Aorta (tissue), 5 donors: ENCODE results near the gene PASD1. TPM values are rescaled to one million over a fixed set of nuclear protein-coding genes. Genes with fewer than 3 reads are reported as not detected.
A peak's percentile ranks its signal among the peaks of the same experiment; 100 is the strongest.

Experiments
- ATAC-seq: fragments of 200-7000 bp; cut with Tn5 transposase; one replicate; pipeline ENCODE4 v1.9.1; 2022; ENCODE audit warnings: moderate library complexity; ENCODE audit not compliant: low FRiP score
- DNase-seq, 2 donors: peaks; one replicate each; pipeline ENCODE4 v3.0.0-alpha.2; 2020
- H3K27ac ChIP-seq, 2 donors: one replicate each; pipeline ENCODE4 v1.5.1; 2013; ENCODE audit warnings: low read length in 2 of 2, mild to moderate bottlenecking in 2 of 2, moderate library complexity in 2 of 2, control low read depth in 1 of 2, inconsistent platforms in 1 of 2, low read depth in 1 of 2
- H3K27me3 ChIP-seq, 2 donors: one replicate each; pipeline ENCODE4 v1.6.1; 2013; ENCODE audit warnings: control low read depth in 1 of 2, low read length in 1 of 2, mild to moderate bottlenecking in 1 of 2, moderate library complexity in 1 of 2; ENCODE audit not compliant: insufficient read depth in 2 of 2, control insufficient read depth in 1 of 2
- H3K36me3 ChIP-seq, 2 donors: one replicate each; pipeline ENCODE4 v1.6.1; 2013; ENCODE audit warnings: control low read depth in 1 of 2, low read length in 1 of 2, mild to moderate bottlenecking in 1 of 2; ENCODE audit not compliant: insufficient read depth in 2 of 2, control insufficient read depth in 1 of 2
- H3K4me1 ChIP-seq, 2 donors: one replicate each; pipeline ENCODE4 v1.6.1; 2013; ENCODE audit warnings: low read length in 2 of 2, control low read depth in 1 of 2, mild to moderate bottlenecking in 1 of 2, moderate library complexity in 1 of 2; ENCODE audit not compliant: insufficient read depth in 2 of 2, control insufficient read depth in 1 of 2
- H3K4me3 ChIP-seq, 2 donors: one replicate each; pipeline ENCODE4 v1.5.1; 2013; ENCODE audit warnings: low read length in 2 of 2, control low read depth in 1 of 2, mild to moderate bottlenecking in 1 of 2
- H3K9me3 ChIP-seq: one replicate; pipeline ENCODE4 v1.6.1; 2013; ENCODE audit warnings: mild to moderate bottlenecking, low read length; ENCODE audit not compliant: control insufficient read depth
- WGBS, 2 donors: extraction: QIAGEN DNeasy Blood & Tissue Kit; methylation state at CpG; one replicate each; pipeline ENCODE4 v1.1.7; 2013; 5-methylcytosine and 5-hydroxymethylcytosine counted together
- intact Hi-C, 2 donors: fragments of 100-400 bp; cut with DNase I; formaldehyde crosslinking; loops; one replicate each; pipeline versions ENCODE4 v1.14.2 to v1.15.0; 2022
- polyA plus RNA-seq, 2 donors: library from polyadenylated mRNA; stranded (reverse); fragments of 200-250 nt; gene quantifications; one replicate each; pipeline ENCODE4 v1.2.3, GENCODE V29; 2013
- total RNA-seq, 2 donors: library from RNA; stranded (reverse); fragmentation: NEBNext Ultra II Directional; extraction: Animal tissue kit (Norgen Biotek cat#: 25700); gene quantifications; one replicate each; pipeline ENCODE4 v1.2.1, GENCODE V29; 2021
- donor health status: healthy with polysubstance abuse.
- donor health status: Bipolar disorder and iron deficiency.
- donor health status: DM: no; HTN: no; CAD: no.
- donor health status: DM: no; HTN: no; CAD: no.
- donor health status: DM: yes; HTN: yes; CAD: no.

The PASD1 gene
- total and polyA plus RNA-seq, 4 donors, result not detected

GRCh38 chrX:151711787-151712186 is 148.3 kb downstream of the PASD1 start:
- intact Hi-C loops, result no loop called here
- H3K27ac ChIP-seq, result no peak overlapping the region
- H3K36me3 ChIP-seq, result no peaks in the 10 kb centered on the region
- H3K9me3 ChIP-seq, result no peaks in the 10 kb centered on the region
- H3K27me3 ChIP-seq, result no peaks in the 10 kb centered on the region
- DNase-seq (peak in 1 of 2 donors; percentile 23), ATAC-seq (no peak)
- WGBS, 2 donors, result 17 to 18% methylated on average over 2 of the region's 2 CpGs
- H3K4me3 ChIP-seq, result no peak overlapping the region
- H3K4me1 ChIP-seq, result no peaks in the 10 kb centered on the region

GRCh38 chrX:151712253-151712652 is 148.8 kb downstream of the PASD1 start:
- intact Hi-C loops, result no loop called here
- H3K4me1 ChIP-seq, result no peaks in the 10 kb centered on the region
- ATAC-seq, result no peak
- H3K9me3 ChIP-seq, result no peaks in the 10 kb centered on the region
- H3K4me3 ChIP-seq, result no peak overlapping the region
- H3K27me3 ChIP-seq, result no peaks in the 10 kb centered on the region
- no peak overlapping the region for H3K27ac ChIP-seq
- WGBS, 2 donors, result 64 to 76% methylated on average over 3 of the region's 3 CpGs
- no peaks in the 10 kb centered on the region for H3K36me3 ChIP-seq
- peak in 1 of 2 donors; percentile 60 for DNase-seq

GRCh38 chrX:151713849-151714248 is 150.4 kb downstream of the PASD1 start:
- Histone ChIP-seq H3K9me3 (no peaks in the 10 kb centered on the region), H3K27me3 (no peaks in the 10 kb centered on the region), H3K36me3 (no peaks in the 10 kb centered on the region), H3K4me1 (no peaks in the 10 kb centered on the region), H3K27ac (no peak overlapping the region), H3K4me3 (no peak overlapping the region)
- peak in 1 of 2 donors; percentile 61 for DNase-seq
- ATAC-seq, result no peak
- 46 to 65% methylated on average over 3 of the region's 3 CpGs for WGBS, 2 donors
- intact Hi-C loops, result no loop called here

GRCh38 chrX:151714362-151714761 is 150.9 kb downstream of the PASD1 start:
- H3K4me1 ChIP-seq, result no peaks in the 10 kb centered on the region
- no peak overlapping the region for H3K4me3 ChIP-seq
- DNase-seq (no peak), ATAC-seq (no peak)
- H3K27me3 ChIP-seq, result no peaks in the 10 kb centered on the region
- intact Hi-C loops, result no loop called here
- 45 to 66% methylated on average over 5 of the region's 5 CpGs for WGBS, 2 donors
- no peak overlapping the region for H3K27ac ChIP-seq
- H3K9me3 ChIP-seq, result no peaks in the 10 kb centered on the region
- no peaks in the 10 kb centered on the region for H3K36me3 ChIP-seq

GRCh38 chrX:151715752-151716151 is 152.3 kb downstream of the PASD1 start, which contains the start of gene FATE1:
Gene FATE1 (plus strand): TSS chrX:151716035. CDS start chrX:151716120, 85 bp downstream.
- WGBS, 2 donors, result 76 to 88% methylated on average over 3 of the region's 3 CpGs
- no peak for DNase-seq

GRCh38 chrX:151722241-151722846 is 158.9 kb downstream of the PASD1 start:
- no peak overlapping the region for H3K4me3 ChIP-seq
- intact Hi-C loops, result no loop called here
- DNase-seq (peak in 1 of 2 donors; percentile 76), ATAC-seq (no peak)
- H3K4me1 ChIP-seq, result no peaks in the 10 kb centered on the region
- H3K36me3 ChIP-seq, result no peaks in the 10 kb centered on the region
- H3K27ac ChIP-seq, result no peak overlapping the region
- H3K9me3 ChIP-seq, result no peaks in the 10 kb centered on the region
- H3K27me3 ChIP-seq, result no peaks in the 10 kb centered on the region
- 36 to 47% methylated on average over 23 to 24 of the region's 24 CpGs for WGBS, 2 donors

More at GRCh38 chrX:151715752-151716151, 152.3 kb downstream of the PASD1 start, which contains the start of gene FATE1:
- Histone ChIP-seq H3K9me3 (no peaks in the 10 kb centered on the region), H3K4me3 (no peak within 1 kb of the TSS), H3K27me3 (no peaks in the 10 kb centered on the region), H3K36me3 (no peaks in the 10 kb centered on the region), H3K4me1 (no peaks in the 10 kb centered on the region), H3K27ac (no peak within 1 kb of the TSS)
- intact Hi-C loops, result no loop called here
- no peak for ATAC-seq

GRCh38 chrX:151723156-151723760 is 159.8 kb downstream of the PASD1 start:
- no peak overlapping the region for H3K4me3 ChIP-seq
- H3K4me1 ChIP-seq, result no peaks in the 10 kb centered on the region
- intact Hi-C loops, result no loop called here
- DNase-seq, result peak in 1 of 2 donors; percentile 35
- H3K9me3 ChIP-seq, result no peaks in the 10 kb centered on the region
- no peak for ATAC-seq
- 80 to 92% methylated on average over 7 of the region's 7 CpGs for WGBS, 2 donors
- no peaks in the 10 kb centered on the region for H3K36me3 ChIP-seq
- no peak overlapping the region for H3K27ac ChIP-seq
- H3K27me3 ChIP-seq, result no peaks in the 10 kb centered on the region

GRCh38 chrX:151724563-151725337 is 161.3 kb downstream of the PASD1 start:
- no peak for ATAC-seq
- no peak overlapping the region for H3K4me3 ChIP-seq
- H3K36me3 ChIP-seq, result no peaks in the 10 kb centered on the region
- no peaks in the 10 kb centered on the region for H3K4me1 ChIP-seq
- DNase-seq, result peak in 1 of 2 donors; percentile 54
- no peaks in the 10 kb centered on the region for H3K9me3 ChIP-seq
- no peaks in the 10 kb centered on the region for H3K27me3 ChIP-seq
- no peak overlapping the region for H3K27ac ChIP-seq
- 42 to 51% methylated on average over 7 of the region's 7 CpGs for WGBS, 2 donors
- intact Hi-C loops, result no loop called here
